ENCODE measurements around the gene CARMIL1.

Gene CARMIL1

GRCh38 chr6:25277386-25277785, 1.8 kb upstream of the CARMIL1 start (continued):
- no peak for TF ChIP-seq ZNF221 (tag by site-specific recombination; IDR thresholded peaks at IDR 0.05; ENCODE audit: borderline replicate concordance)
- TF ChIP-seq ZNF324 (tag by site-specific recombination; IDR thresholded peaks at IDR 0.05) = no peak
- TF ChIP-seq, protein P1, sequence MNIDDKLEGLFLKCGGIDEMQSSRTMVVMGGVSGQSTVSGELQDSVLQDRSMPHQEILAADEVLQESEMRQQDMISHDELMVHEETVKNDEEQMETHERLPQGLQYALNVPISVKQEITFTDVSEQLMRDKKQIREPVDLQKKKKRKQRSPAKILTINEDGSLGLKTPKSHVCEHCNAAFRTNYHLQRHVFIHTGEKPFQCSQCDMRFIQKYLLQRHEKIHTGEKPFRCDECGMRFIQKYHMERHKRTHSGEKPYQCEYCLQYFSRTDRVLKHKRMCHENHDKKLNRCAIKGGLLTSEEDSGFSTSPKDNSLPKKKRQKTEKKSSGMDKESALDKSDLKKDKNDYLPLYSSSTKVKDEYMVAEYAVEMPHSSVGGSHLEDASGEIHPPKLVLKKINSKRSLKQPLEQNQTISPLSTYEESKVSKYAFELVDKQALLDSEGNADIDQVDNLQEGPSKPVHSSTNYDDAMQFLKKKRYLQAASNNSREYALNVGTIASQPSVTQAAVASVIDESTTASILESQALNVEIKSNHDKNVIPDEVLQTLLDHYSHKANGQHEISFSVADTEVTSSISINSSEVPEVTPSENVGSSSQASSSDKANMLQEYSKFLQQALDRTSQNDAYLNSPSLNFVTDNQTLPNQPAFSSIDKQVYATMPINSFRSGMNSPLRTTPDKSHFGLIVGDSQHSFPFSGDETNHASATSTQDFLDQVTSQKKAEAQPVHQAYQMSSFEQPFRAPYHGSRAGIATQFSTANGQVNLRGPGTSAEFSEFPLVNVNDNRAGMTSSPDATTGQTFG (tag by site-specific recombination; IDR thresholded peaks at IDR 0.05; ENCODE audit: borderline replicate concordance) = no peak

- H3K4me3 ChIP-seq (ENCODE audit: low read depth, low read length) = no peak overlapping the region
- ChIA-PET CTCF (interaction anchor here (0.6 to 6.1 kb wide), 23 partner anchors 8 to 609 kb away, joined by 3 to 95 read pairs (median 4); no protein-coding TSS in a partner anchor), POLR2A (interaction anchor here (1.3 to 2.3 kb wide), 4 partner anchors 12 to 212 kb away, joined by 3 to 24 read pairs (median 8); no protein-coding TSS in a partner anchor)
- peaks cover 15% of the 10 kb centered on the region for H3K4me1 ChIP-seq (ENCODE audit: control insufficient read depth, insufficient read depth, low read length)
- no peaks in the 10 kb centered on the region for H3K9me3 ChIP-seq (ENCODE audit: control insufficient read depth, insufficient read depth, low read depth, low read length)
- no peak overlapping the region; the same call in 1 of the 2 replicates for H3K27ac ChIP-seq (ENCODE audit: extremely low read depth, low read depth, low read length)
- TF ChIP-seq MEIS1 (CRISPR knock-in tag; IDR thresholded peaks at IDR 0.05; ENCODE audit: borderline replicate concordance) = no peak
- peak; percentile 51 for TF ChIP-seq PRDM6 (tag by site-specific recombination; IDR thresholded peaks at IDR 0.05)
- peak; percentile 84 for TF ChIP-seq ZBTB48 (tag by site-specific recombination; IDR thresholded peaks at IDR 0.05)
- peak; percentile 7; the same call in 1 of the 2 replicates for TF ChIP-seq IKZF3 (tag by site-specific recombination; IDR thresholded peaks at IDR 0.05)
- no peak for TF ChIP-seq ZNF24 (tag by site-specific recombination; IDR thresholded peaks at IDR 0.05)
- H3K36me3 ChIP-seq (ENCODE audit: control insufficient read depth in 2 of 2, insufficient read depth in 1 of 2, low read length in 2 of 2) = no peaks in the 10 kb centered on the region
Observed at GRCh38 chr6:25277857-25278256, 1.3 kb upstream of the CARMIL1 start.

DNA sequence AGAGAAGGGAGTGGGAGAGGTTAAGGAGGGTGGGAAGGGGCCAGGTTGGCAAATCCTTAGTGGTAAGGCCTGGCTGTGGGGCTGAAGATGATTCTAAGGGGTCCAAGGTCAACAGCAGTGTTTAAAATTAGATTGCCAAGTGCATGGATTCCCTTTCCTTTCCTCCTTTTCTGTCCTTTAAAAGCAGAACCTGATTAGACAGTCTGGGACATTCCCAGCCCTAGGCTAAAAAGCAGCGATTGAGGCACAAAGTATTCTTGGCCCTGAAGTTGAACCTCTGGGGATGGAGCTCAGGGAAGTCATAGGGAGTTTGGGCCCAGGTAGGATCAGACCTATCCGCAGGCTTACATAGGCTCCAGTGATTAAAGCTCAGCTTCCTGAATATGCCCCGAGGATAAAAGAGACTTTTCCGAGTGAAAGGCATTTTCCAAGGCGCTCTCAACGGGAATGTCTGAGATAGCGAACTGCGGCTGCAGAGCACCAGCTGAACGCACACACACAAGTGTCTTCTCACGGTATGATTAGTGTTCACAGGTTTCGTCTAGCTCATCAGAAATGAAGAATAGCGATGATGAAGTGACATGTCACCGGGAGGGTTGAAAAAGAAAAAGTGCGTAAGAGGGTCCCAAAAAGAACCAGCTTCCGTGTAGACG, 787 bp upstream of the CARMIL1 start:
- ChIA-PET POLR2A (interaction anchor here (1.2 to 2.3 kb wide), 11 partner anchors 13 to 212 kb away, joined by 3 to 24 read pairs (median 5); no protein-coding TSS in a partner anchor), CTCF (interaction anchor here (0.6 to 6.1 kb wide), 45 partner anchors 8 to 619 kb away, joined by 3 to 95 read pairs (median 4); no protein-coding TSS in a partner anchor)
- H3K4me1 ChIP-seq (ENCODE audit: control insufficient read depth, insufficient read depth, low read length) = peaks cover 15% of the 10 kb centered on the region
- TF ChIP-seq ZNF335 (tag by site-specific recombination; conservative IDR thresholded peaks at IDR 0.05) (peak; percentile 81), PRDM1 (tag by site-specific recombination; IDR thresholded peaks at IDR 0.05) (no peak), ZNF433 (tag by site-specific recombination; IDR thresholded peaks at IDR 0.05; ENCODE audit: low read depth) (no peak), TRIM28 (IDR thresholded peaks at IDR 0.05; ENCODE audit: borderline replicate concordance, low read length) (no peak), ZNF843 (tag by site-specific recombination; IDR thresholded peaks at IDR 0.05) (no peak), ZNF510 (tag by site-specific recombination; IDR thresholded peaks at IDR 0.05; ENCODE audit: insufficient replicate concordance) (peak; percentile 34), ZBTB17 (tag by site-specific recombination; IDR thresholded peaks at IDR 0.05) (peak; percentile 28; the same call in 1 of the 2 replicates)
- peak overlapping the region; percentile 89 for H3K27ac ChIP-seq (ENCODE audit: extremely low read depth, low read depth, low read length)
- H3K4me3 ChIP-seq (ENCODE audit: low read depth, low read length) = peak overlapping the region; percentile 83
- no peaks in the 10 kb centered on the region for H3K9me3 ChIP-seq (ENCODE audit: control insufficient read depth, insufficient read depth, low read depth, low read length)
- no peaks in the 10 kb centered on the region for H3K36me3 ChIP-seq (ENCODE audit: control insufficient read depth in 2 of 2, insufficient read depth in 1 of 2, low read length in 2 of 2)
